NCI-H69 (cell line): ENCODE measurements around the gene TMEM53.
"Not testable (repeated sequence)": the region's sequence is repeated elsewhere in the genome, so short reads cannot be mapped to it uniquely, and the experiment has no call there.

Experiments
- DNase-seq: peaks from one replicate; lab custom pipeline; 2025; lab: John Stamatoyannopoulos, UW

TMEM53 gene

DNA sequence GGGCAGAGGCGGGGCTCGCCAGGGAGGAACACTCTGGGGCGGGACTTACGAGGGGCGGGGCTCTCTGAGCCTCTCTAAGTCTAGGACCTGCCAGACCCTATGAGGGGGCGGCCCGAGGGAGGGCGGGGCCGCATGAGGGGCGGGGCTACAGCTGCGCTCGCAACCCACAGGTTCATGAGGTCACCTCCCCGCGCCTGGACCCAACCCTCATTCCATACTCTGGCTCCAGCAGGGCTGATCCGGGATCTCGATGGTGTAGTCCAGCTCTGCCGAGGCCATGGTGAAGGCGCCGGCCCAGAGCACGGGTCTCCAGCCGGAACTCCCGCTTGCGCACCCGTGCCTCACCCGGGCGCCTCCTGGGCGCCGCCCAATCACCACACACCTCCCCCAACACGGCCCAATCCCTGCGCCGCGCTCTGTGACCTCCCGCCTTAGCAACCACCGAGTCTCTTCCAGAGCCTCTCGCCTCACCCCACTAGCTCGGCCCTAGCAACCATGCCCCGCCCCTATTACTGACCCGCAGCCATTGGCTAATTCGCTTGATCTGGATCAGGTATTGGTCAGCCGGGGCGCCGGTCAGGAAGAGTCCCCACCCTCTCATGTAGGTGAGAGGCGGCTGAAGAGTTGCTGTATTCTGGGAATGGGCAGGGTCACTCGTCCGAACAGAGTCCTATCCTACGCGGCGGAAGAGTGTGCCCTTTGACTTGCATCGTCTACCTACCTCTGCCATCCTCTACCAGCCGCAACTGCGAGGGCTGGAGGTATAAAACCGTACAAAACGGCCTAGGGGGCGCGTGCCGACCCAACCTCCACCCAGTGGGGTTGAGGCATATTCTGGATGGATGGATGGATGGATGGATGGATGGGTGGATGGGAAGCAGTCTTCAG is at the start of gene TMEM53, which contains the start of gene ARMH1:
Gene TMEM53 (minus strand): TSS at position 369 of the 888 bp plus-strand sequence. CDS start 90 bp downstream, at position 279.
Gene ARMH1 (plus strand): TSS at position 602 of the 888 bp plus-strand sequence. CDS start 14,984 bp downstream, outside the sequence.
- DNase-seq, result peak; percentile 98

DNA sequence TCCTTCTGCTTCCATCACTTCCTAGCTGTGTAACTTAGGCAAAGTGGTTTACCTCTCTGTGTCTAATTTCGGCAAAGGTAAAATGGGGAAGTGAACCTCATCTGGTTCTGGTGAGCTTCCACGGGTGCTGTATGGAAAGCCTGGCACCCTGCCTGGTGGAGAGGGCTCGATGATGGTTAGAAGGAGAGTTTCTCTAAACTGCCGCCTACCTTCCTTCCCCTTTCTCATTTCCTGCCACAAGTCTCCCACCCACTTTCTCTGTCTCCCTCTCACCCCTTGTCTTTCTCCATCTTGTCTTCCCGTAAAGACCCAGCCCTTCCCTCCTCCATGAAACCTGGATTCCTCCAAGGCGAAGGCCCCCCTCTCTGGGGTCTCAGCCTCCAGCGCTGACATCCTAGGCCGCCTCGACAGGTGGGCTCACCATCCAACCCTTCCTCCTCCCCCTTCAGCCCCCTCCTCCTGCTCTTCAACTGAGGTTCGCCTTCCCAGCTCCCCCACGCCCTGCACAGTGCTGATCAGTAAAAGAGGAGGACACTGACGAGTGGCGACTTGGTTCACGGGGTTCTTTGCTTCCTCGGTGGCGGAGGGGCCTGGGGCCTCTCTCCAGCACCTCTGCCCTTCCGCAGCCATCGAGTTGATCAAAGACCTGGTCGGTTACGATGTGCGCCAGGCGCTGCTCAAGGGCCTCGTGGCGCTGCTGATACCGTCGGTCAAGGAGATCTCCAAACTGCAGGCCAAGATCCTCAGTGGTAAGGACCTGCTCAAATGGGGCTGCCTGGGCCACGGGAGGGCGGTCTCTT is 49.4 kb upstream of the TMEM53 start:
- DNase-seq, result no peak

DNA sequence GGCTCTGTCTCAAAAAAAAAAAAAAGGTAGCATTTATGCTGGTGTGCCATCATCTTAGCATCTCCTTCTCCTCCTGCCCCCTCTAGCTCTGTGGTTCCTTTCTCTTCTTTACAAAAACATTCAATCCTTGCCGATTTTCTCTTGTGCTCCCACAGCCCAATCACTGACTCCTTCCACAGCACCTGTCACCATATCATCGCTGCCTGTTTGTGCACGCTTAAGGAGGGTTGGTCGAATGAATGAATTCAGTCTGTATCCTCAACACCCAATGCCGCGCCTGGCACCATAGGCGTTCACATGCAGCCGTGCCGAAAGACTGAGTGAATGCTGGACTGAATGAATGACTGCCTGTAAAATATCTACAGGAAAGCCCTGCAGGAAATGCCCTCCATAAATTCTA is 48.8 kb upstream of the TMEM53 start:
- DNase-seq, result no peak

DNA sequence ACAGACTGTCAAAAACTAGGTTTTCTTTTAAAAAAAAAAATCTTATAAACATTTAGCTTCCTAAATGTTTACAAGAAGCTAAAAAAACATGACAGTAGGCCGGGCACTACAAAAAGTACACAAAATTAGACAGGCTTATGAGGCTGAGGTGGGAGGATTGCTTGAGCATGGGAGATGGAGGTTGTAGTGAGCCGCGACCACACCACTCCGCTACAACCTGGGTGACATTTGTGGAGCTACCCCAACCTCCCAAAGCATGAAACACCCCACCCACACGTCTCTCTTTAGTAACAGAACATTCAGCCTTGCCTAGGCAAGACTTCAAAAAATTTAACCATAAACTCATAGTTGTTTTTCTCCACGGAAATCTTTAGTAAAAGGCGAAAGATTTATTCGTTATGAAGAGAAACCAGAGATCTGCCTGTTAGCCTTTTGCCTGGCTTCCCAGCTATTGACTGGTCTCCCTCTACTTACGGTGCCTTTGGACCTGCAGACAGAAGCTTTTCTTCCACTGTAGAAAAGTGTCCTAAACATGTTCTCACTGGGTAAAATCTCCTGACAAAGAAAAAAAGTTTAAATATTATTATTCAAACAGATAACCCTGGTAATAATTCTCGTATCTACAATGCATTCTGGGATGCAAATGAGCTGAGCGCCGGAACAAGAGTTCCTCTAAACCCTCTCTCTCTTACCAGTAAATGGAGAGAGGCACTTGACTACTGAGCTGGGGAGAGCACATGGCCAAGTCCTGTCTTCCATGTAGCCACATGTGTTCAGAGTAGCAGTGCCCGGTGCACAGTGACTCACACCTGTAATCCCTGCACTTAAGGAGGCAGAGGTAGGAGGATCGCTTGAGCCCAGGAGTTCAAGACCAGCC is 47.4 kb upstream of the TMEM53 start:
- no peak for DNase-seq

DNA sequence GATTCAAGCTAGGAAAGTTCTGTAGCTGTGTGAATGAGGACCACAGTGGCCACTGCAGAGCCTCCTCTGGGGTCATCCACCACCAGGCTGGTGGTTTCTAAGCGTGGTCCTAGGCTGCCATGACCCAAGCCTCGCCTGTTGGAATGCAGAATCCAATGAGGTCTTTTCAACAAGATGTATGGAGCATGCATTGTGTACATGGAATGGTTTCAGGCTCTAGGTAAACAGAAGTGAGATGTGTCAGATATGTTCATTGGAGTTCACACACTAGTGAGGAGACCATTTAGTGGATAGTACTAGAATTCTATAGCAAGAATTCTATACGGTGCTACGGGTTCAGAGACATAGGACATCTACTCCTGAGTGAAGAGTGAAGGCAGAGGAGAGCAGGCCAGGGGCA is 46.0 kb upstream of the TMEM53 start:
- DNase-seq, result no peak

DNA sequence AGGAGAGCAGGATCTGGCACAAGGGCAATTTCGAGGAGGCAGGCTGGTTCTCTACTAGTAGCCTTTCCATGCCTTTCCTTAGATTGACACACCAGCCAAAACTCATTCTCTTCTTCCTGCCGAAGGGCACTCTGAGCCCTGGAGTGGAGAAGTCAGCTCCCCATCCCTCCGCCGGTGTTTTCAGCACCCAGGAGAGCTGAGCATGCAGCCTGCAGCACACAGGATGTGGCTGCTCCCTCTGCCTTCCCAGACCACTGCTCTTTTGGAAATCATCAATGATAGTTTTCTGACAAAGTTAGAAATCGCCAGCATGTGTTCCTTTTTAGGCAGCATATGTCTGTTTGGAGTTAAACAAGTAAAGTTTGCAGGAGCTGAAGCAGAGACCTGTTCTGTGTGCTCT is 45.0 kb upstream of the TMEM53 start:
- DNase-seq, result no peak

DNA sequence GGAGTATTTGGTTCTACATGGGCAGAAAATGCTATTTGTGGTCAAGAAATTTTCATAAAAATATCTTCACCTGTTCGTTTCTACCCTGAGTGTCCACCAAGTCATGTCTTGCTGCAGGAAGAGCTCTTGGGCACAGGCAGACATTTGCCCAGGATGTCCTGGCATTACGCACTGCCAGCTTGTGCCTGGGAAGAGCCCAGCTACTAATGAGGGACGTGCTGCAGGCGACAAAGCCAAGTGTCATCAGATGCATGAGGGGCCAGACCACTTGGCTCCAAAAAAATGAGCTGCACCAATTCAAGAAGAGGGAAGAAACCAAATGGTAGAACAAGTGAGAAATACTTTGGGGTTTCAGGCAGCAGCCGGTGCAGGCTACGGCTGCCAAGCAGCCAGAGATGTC is 43.8 kb upstream of the TMEM53 start:
- DNase-seq, result no peak

DNA sequence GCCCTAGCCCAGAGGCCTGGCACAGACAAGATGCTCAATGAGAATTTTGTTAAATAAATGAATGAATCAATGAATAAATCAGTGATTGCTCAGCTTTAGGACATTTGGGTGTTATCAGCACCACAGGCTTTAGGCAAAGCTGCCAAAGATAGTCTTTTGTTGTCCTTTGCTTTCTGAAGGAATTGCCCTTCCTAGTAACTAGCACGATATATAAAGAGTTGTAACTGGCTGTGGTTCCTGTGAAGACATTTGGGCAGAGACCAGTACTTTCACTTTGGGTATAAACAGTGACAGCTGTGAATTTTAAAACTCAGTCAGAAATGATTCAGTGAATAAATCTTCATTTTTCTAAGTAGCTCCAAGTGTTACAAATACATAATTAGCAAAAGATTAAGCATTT is 43.4 kb upstream of the TMEM53 start:
- no peak for DNase-seq

DNA sequence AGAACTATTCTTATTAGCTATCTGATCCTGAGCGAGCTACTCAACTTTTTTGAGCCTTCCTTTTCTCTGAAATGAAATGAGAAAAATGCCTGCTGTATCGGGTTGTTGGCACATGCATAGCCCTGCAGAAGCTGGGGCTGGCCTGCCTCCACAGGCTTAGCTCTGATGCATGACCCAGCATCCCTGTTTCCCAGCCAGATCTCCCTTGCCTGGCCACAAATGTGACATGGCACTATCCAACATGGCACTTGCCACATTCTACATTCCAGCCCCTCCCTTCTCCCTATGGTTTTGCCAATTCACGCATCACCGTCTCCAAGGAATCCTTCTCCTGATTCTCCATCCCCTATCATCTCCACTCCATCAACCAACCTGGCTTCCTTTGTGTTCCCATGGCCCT is 42.9 kb upstream of the TMEM53 start:
- DNase-seq, result no peak

DNA sequence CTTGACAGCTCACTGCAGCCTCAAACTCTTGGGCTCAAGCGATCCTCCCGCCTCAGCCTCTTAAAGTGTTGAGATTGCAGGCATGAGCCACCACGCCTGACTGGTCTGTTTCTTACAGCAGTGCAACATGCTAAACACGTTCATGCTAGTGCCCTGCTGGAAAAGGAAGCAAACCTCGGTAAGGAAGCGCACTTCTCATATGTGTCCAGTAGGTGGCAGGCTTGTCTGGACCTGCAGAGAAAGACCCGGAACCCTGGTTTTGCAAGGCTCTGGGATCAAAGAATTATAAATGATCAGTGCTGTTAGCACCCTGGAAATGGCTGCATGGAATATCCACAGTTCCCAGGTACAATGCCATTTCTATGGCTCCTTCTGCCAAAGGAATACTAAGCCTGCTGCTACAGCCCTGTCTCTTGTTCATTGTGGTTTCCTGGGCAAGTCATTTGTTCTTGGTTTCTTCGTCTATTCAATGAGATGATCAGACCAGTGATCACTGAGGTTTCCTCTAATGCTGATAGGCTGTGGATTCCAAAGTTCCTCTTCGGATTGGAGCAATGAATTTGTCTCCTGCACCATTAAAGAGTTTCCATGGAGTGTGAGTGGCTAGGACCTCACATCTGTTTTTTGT is 40.8 kb upstream of the TMEM53 start:
- DNase-seq, result peak; percentile 63

DNA sequence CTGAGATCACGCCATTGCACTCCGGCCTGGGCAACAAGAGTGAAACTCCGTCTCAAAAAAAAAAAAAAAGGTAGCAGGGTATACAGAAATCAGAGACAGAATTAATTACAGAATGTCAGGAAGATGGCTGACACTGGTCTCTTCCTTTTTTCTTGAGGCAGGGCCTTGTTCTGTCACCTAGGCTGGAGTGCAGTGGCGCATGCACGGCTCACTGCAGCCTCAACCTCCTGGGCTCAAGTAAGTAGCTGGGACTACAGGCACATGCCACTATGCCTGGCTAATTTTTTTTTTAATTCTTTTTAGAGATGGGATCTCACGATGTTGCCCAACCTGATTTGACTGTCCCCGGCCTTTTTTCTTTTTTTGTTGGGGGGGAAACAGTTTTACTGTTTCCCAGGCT is 40.3 kb upstream of the TMEM53 start:
- DNase-seq, result no peak

DNA sequence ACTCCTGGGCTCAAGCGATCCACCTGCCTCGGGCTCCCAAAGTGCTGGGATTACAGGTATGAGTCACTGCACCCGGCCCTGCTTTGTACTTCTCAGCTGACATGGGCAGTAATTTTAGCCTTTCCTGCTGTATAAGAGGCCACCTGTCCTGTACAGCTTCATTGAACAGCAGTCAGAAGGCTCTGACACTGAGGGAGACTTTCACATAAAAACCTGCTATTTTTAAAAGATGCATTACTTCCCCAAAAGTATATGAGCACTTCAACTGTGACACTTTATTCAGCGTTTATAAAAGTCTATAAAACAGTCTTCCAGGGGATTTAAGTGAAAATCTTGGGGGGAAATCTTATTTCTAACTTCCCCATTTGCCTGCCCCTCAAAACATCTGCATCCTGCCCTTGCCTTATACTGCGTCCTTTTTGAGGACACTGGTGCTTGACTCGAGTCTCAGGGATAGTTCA is 39.1 kb upstream of the TMEM53 start:
- peak; percentile 56 for DNase-seq

DNA sequence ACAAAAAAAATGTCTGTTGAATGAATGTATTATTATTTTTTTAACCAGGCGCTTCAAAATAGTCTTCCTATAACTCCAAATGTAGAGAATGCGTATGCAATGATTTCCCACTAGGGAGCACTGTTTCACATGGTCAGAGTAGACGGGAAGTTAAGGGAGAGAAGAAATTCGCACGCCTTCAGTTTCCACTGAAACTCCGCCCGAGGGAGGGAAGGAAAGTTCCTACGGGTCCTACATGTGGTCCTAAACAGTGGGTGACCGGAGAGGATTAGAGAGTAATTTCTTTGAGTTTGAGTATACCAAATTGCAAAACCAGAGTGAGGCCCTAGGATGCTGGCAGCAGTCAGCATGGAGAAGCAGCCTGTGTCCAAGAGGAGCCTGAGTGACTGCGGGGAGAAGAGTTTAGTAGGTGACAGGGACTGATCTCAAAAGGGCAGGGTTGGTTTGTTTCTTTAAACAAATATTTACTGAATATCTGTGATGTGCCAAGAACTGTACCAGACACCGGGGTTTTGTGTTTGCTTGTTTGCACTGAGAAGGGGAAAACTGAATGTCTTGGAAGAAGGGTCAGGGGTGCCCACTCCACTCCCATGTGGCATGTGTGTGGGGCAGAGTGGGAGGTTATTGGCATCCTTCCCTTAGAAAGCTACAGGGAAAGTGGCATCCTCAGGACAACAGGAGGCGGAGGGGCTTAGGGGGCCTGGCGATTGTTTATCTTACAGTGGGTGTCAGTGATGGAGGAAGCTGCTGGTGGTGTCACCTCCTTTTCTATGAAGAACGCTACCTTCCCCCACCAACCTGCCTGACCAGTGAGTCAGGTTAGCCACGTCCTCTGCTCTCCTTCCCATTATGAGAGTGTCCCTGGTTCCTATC is 33.9 kb upstream of the TMEM53 start:
- DNase-seq, result peak; percentile 30

DNA sequence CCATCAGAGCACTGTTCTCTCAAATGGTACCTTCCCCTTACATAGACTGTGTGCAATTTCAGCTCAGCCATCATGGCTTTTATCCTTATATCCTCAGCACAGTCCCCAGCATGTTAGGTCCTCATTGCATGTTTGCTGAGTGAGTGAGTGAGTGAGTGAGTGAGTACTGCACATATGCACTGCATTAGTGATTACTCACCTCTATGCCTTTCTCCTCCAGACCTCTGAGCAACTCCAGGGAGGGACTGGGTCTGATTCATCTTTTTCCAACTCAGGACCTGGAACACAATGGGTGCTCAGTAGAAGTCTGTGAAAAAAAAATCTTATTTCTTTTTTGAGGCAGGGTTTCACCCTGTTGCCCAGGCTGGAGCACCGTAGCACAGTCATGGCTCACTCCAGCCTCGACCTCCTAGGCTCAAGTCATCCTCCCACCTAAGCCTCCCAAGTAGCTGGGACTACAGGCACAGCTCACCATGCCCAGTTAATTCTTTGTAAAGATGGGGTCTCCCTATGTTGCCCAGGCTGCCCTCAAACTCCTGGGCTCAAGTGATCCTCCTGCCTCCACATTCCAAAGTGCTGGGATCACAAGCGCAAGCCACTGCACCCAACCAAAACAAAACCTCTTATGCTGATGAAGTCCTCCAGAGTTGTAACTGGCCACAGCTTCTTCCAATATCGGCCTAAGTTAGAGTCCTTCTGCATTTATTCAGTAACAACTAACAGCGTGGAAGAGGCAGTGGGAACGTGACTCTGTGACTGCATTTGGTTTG is 33.0 kb upstream of the TMEM53 start:
- DNase-seq, result no peak

DNA sequence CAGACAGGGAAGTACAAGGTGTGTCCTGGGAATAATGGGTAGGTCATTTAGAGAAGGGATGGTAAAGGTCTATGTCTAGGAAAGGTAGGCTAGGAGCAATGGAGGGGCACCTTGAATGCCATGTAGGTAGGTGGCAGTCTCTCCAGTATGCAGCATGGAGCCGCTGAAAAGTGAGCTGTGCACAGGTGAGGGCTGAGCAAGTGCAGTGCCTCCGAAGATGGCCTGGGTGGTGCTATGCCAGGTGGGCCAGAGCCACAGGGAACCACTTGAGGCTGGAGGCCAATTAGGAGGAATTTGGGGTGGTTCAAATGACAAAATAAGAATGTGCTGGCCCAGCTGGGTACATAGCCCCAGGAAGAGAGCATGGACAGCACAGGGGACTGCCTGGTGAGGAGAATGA is 31.7 kb upstream of the TMEM53 start:
- DNase-seq, result peak; percentile 61

DNA sequence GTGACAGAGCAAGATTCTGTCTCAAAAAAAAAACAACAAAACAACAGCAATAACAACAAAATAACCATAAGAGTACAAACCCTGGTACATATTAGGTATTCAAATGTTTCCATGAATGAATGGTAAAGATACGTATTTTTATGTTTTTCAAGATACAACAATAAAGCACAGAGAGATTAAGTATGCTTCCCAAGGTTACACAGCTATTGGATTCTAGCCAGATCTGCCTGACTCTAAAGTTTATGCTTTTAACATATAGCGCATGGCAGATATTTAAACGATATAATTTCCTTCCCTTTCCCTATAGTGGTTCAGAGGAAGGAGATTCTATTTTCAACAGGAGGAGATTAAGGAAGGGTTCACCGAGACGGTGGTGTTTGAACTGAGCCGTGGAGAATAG is 31.2 kb upstream of the TMEM53 start:
- no peak for DNase-seq

DNA sequence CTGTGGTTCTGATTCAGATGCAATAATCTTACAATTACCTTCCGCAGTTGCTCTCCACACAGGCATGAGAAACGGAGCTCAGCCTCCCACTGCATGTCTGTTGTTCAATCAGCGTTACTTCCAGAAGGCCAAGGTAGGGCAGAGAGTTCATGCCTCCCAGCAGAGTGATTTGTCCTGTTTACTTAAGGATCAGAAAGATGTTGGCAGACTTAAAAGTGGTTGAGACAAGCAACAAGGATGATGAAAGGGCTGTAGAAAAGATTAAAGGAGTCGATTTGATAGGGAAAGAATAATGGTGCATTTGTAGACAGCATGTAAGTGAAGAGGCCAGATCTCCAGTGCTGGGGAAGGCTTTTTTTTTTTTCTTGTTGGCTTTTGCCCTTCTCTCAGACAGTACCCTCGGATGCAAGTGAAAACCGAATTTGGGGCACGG is 26.9 kb upstream of the TMEM53 start:
- DNase-seq, result no peak

DNA sequence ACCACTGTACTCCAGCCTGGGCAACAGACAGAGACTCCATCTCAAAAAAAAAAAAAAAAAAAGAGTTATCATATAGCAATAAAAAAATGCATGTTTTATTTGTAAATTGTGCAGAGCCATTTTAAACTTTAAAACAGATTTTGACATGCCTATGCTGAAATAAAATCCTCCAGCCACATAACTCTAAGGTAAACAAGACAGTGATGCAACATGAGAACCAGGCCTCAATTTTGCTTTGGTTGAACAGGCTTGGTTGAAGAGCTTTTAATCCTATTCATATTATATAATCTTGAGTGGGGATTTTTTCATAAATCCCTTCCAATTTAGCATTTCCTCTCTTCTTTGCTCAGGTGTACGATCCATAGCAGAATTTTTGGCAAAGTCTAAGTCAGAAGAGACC is 26.3 kb upstream of the TMEM53 start:
- DNase-seq, result no peak

DNA sequence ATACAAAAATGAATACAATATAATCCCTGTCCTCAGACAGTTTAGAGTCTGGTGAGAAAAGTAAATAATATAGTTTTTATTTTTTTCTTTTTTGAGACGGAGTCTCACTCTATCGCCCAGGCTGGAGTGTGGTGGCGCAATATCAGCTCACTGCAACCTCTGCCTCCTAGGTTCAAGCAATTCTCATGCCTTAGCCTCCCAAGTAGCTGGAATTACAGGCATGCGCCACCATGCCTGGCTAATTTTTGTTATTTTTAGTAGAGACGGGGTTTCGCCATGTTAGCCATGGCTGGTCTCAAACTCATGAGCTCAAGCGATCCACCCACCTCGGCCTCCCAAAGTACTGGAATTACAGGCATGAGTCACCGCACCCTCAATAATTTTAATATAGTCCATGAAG is 25.1 kb upstream of the TMEM53 start:
- DNase-seq, result not testable (repeated sequence)

DNA sequence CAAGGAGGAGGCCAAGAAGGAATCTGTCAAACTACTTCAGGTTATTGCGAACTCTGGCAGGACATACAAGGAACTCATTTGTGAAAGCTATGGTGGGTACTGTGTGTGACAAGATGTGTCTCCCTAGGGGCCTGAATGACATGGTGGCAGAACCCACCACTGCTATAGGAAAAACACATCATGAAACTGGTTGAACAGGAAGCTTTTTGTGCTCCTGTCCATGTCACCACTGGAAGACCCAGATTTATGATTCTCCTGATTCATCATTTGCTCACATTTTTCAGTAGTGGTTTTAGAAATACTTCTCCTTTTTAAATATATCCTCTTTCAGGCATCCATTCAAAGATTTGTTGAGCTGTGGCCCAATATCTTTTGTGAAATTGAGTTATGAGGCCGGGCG is 23.9 kb upstream of the TMEM53 start:
- no peak for DNase-seq
